ENCODE data around the gene CCZ1.
A peak's percentile ranks its signal among the peaks of the same experiment; 100 is the strongest.
"Not testable (repeated sequence)": the region's sequence is repeated elsewhere in the genome, so short reads cannot be mapped to it uniquely, and the experiment has no call there.

CCZ1 gene

DNA sequence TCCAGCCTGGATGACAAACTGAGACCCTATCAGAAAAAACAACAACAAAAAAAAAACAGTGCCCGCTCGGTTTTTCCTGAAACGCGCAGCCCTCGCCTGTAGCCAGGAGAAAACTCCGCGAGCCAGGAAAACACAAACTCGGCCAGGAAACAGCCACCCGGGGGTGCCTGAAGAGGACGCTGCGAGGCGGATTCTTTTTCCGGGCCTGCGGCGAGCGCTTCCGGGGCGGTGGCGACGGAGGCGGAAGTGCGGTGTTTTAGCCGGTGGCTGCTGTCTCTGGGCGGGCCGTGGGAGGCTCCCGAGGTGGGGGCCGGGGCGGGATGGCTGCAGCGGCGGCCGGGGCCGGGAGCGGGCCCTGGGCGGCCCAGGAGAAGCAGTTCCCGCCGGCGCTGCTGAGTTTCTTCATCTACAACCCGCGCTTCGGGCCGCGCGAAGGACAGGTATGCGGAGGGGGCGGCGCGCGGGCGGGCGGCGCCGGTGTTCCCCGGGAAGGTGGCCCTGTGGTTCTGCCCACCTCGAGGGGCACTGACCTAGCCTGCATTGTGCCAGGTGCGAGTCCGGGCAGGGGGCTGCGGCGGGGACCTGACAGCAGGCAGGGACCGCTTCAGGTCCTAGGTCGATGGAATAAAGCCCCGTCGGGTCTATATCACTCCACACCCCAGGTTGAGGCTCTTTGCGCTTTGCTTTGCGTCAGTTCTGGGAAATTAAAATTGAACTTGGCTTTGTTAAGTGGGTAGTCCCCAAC is at the start of gene CCZ1:
Gene CCZ1 (plus strand): TSS at position 254 of the 745 bp plus-strand sequence. CDS start 67 bp downstream, at position 321.
- in situ Hi-C loops (cut with HindIII; ENCODE audit: low pct_ligation_motif_present, low sequenced_read_pairs); H3K36me3 ChIP-seq (replicated peaks); H3K27me3 ChIP-seq (replicated peaks); H3K27ac ChIP-seq: not testable (repeated sequence)
- peak within 1 kb of the TSS; percentile 46 for H3K4me3 ChIP-seq (ENCODE audit: low read depth, low read length)
- DNase-seq, result peak; percentile 36
- TF ChIP-seq, protein P1, sequence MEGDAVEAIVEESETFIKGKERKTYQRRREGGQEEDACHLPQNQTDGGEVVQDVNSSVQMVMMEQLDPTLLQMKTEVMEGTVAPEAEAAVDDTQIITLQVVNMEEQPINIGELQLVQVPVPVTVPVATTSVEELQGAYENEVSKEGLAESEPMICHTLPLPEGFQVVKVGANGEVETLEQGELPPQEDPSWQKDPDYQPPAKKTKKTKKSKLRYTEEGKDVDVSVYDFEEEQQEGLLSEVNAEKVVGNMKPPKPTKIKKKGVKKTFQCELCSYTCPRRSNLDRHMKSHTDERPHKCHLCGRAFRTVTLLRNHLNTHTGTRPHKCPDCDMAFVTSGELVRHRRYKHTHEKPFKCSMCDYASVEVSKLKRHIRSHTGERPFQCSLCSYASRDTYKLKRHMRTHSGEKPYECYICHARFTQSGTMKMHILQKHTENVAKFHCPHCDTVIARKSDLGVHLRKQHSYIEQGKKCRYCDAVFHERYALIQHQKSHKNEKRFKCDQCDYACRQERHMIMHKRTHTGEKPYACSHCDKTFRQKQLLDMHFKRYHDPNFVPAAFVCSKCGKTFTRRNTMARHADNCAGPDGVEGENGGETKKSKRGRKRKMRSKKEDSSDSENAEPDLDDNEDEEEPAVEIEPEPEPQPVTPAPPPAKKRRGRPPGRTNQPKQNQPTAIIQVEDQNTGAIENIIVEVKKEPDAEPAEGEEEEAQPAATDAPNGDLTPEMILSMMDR (IDR thresholded peaks at IDR 0.05; ENCODE audit: low read depth, low read length, missing control alignments), result peak; percentile 37

DNA sequence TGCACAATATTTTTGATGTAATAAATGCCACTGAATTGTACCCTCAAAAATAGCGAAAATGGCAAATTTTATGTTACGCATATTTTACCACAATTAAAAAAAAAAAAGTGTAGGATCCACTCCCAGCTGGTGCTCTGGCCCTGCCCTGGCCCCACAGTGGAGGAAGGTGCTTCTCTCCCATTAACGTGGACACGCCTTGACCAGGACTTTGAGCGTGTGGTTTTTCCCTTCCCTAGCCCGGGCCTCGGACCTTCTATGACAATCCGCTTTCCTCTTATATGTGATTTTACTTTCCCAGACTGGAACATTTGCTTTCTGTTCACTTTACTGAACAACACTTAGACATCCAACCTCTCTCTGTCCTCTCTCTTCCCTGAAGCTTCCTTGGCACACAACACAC is 47.6 kb upstream of the CCZ1 start:
- no peaks in the 10 kb centered on the region for H3K36me3 ChIP-seq (replicated peaks)
- TF ChIP-seq, protein P1 (IDR thresholded peaks at IDR 0.05; ENCODE audit: low read depth, low read length, missing control alignments), result no peak
- DNase-seq, result no peak
- in situ Hi-C loops (cut with HindIII; ENCODE audit: low pct_ligation_motif_present, low sequenced_read_pairs), result no loop called here
- no peaks in the 10 kb centered on the region for H3K27me3 ChIP-seq (replicated peaks)
- H3K27ac ChIP-seq, result no peak overlapping the region
- H3K4me3 ChIP-seq (ENCODE audit: low read depth, low read length), result no peak overlapping the region

DNA sequence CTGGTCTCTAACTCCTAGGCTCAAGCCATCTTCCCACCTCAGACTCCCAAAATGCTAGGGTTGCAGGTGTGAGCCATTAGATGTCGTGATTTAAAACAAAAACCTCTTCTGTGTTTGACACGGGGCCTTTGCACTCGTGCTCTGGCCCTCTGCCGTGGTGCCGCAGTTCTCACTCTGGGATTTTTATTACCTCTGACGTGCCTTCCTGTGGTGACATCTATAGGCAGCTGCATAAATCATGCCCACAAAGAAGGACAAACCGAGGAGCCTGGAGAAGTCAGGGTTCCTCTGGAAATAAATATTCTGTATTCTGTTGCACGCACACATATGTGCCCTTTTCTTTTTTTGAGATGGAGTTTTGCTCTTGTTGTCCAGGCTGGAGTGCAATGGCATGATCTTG is 43.8 kb upstream of the CCZ1 start:
- in situ Hi-C loops (cut with HindIII; ENCODE audit: low pct_ligation_motif_present, low sequenced_read_pairs), result no loop called here
- no peak overlapping the region for H3K4me3 ChIP-seq (ENCODE audit: low read depth, low read length)
- no peaks in the 10 kb centered on the region for H3K36me3 ChIP-seq (replicated peaks)
- TF ChIP-seq, protein P1 (IDR thresholded peaks at IDR 0.05; ENCODE audit: low read depth, low read length, missing control alignments), result no peak
- no peak overlapping the region for H3K27ac ChIP-seq
- H3K27me3 ChIP-seq (replicated peaks), result no peaks in the 10 kb centered on the region
- no peak for DNase-seq

DNA sequence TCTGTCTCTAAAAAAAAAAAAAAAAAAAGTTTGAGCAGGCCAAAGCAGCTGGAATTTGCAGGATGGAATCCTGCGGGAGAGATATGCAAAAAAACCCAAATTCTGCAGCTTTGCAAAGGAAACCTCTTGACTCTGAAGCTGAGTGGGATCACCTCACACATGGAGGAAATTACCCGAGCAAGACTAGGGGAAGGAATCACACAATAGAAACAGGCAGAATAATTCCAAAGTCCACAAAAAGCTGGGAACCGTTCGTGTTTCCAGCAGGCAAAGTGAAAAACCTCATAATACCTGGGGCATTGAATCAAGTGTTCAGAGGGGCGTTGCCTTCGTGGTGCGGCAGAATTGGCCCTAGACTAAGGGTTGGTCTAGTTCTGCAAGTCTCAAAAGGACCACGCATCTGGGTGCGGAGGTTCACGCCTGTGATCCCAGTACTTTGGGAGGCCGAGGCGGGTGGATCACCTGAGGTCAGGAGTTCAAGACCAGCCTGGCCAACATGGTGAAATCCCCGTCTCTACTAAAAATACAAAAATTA is 41.4 kb upstream of the CCZ1 start:
- H3K27me3 ChIP-seq (replicated peaks); H3K36me3 ChIP-seq (replicated peaks); in situ Hi-C loops (cut with HindIII; ENCODE audit: low pct_ligation_motif_present, low sequenced_read_pairs); H3K4me3 ChIP-seq (ENCODE audit: low read depth, low read length); DNase-seq; H3K27ac ChIP-seq: not testable (repeated sequence)

DNA sequence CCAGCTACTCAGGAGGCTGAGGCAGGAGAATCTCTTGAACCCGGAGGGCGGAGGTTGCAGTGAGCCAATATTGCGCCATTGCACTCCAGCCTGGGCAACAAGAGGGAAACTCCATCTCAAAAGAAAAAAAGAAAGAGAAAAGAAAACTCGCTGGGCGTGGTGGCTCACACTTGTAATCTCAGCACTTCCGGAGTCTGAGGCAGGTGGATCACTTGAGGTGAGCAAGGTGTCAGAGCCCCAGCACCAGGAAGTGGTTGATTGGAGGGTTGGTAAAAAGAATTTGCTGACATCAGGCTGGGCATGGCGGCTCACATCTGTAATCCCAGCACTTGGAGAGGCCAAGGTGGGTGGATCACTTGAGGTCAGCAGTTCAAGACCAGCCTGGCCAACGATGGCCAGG is 40.0 kb upstream of the CCZ1 start:
- H3K36me3 ChIP-seq (replicated peaks); H3K4me3 ChIP-seq (ENCODE audit: low read depth, low read length); H3K27me3 ChIP-seq (replicated peaks); in situ Hi-C loops (cut with HindIII; ENCODE audit: low pct_ligation_motif_present, low sequenced_read_pairs); DNase-seq; H3K27ac ChIP-seq: not testable (repeated sequence)

DNA sequence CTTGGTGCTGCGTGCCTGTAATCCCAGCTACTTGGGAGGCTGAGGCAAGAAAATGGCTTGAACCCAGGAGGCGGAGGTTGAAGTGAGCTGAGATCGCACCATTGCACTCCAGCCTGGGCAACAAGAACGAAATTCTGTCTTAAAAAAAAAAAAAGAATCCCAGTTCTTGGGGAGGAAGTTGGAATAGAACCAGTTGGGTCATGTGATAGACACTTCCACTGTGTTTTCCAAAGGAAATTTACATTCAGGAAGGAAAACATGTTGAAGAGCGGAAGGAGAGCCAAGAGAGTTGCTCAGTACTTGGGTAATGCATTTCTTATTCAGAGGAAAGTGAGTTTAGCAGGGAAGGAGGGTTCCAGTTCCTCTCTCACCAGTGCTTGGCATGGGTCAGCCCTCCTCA is 37.3 kb upstream of the CCZ1 start:
- H3K36me3 ChIP-seq (replicated peaks); H3K27me3 ChIP-seq (replicated peaks); DNase-seq; H3K4me3 ChIP-seq (ENCODE audit: low read depth, low read length); in situ Hi-C loops (cut with HindIII; ENCODE audit: low pct_ligation_motif_present, low sequenced_read_pairs); H3K27ac ChIP-seq: not testable (repeated sequence)

DNA sequence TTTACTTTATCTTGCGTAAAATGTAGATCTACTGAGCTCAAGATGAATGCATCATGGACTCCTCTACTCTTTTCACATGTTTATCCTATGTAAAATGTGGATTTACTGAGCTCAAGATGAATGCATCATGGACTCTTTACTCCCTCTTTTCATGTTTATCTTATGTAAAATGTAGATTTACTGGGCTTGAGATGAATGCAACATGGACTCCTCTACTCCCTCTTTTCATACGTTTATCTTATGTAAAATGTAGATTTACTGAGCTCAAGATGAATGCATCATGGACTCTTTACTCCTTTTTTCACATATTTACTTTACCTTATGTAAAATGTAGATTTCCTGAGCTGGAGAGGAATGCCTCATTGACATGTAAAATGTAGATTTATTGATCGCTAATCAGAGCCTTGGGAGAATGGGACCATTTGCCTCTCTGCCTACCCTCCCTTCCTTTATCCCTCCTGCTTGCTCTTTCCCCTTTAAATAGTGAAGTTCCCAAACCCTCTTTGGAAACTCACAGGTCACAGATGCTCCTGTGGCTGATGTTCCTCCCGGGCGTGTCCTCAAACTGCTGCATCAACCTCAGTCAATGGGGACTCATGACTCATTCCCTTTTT is 35.7 kb upstream of the CCZ1 start:
- H3K27me3 ChIP-seq (replicated peaks); H3K36me3 ChIP-seq (replicated peaks); H3K4me3 ChIP-seq (ENCODE audit: low read depth, low read length); DNase-seq; H3K27ac ChIP-seq; in situ Hi-C loops (cut with HindIII; ENCODE audit: low pct_ligation_motif_present, low sequenced_read_pairs): not testable (repeated sequence)

DNA sequence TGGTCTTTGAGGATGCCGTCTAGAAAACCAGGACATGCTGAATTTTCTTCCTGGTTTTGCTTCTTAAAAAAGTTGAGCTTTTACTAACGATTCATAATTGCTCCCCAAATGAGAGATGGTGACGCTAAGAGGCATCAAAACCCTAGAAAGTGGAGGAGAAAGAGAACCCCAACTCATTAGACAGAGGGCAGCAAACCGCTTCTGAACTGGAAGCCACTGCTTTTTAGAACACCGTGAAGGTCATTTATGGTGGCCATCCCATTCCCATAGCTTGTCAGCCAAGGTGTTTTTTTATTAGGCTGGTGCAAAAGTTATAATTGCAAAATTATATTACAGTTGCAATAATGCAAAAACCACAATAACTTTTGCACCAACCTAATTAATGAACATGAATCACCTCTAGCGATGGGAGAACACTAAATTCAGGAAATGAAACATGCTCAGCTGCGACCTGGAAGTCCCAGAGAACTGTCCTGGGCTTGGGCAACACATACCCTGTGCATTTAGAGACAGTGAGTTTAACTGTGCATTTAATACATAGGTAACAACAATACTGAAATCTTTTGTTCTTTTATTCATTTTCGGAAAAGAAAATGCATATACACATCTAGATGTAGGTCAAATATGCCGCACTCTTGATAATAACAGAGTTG is 33.1 kb upstream of the CCZ1 start:
- H3K36me3 ChIP-seq (replicated peaks); H3K4me3 ChIP-seq (ENCODE audit: low read depth, low read length); in situ Hi-C loops (cut with HindIII; ENCODE audit: low pct_ligation_motif_present, low sequenced_read_pairs); H3K27me3 ChIP-seq (replicated peaks); DNase-seq; H3K27ac ChIP-seq: not testable (repeated sequence)
